ENCODE data around the gene GJA9. TPM values are rescaled to one million over a fixed set of nuclear protein-coding genes. Genes with fewer than 3 reads are reported as not detected.

The GJA9 gene
- total RNA-seq, 2 experiments from 2014 or later = not detected

DNA sequence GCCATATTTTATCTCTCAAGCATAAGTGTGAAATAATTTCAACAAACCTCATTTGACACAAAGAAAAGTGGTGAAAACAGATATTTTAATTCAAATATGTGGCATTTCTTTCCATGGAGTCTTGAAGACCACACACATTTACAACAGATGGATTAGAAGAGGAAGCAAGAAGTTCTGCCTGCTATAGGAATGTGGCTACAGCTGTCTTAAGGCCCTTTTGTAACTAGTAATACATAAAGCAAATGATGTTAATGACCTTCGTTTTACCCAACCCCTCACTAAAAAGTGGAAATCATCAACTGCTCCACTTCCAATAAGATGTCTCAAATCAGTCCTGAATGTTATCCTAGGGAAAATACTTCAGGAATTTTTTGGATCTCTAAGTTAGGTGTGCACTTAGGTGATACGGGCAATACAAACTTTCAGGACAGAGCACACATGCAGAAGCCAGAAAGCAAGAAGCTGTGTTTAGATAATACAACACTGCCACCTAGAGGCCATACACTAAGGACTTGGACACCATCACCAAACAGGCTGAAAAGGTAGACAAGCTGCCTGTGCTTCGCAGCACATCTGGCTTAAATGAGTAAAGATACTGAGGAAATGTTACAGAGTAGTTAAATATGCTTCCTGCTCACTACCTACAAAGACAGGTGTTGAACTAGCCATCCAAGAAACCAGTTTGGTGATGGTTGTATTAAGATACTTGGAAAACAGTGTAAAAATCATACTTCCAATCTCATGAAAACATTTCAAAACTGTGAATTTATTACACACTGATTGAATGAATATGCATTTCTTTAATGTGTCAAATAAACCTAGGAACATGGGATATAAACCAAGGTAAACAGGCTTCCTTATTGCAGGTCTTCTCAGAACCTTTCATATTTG, 46.2 kb downstream of the GJA9 start:
- intact Hi-C loops (cut with micrococcal nuclease) = loop anchor here (1.0 kb wide), 2 partner anchors 810 to 845 kb away; partner anchors contain the start of gene SF3A3
- peaks cover 7% of the 10 kb centered on the region for H3K36me3 Mint-ChIP-seq (ENCODE audit: low read depth)

DNA sequence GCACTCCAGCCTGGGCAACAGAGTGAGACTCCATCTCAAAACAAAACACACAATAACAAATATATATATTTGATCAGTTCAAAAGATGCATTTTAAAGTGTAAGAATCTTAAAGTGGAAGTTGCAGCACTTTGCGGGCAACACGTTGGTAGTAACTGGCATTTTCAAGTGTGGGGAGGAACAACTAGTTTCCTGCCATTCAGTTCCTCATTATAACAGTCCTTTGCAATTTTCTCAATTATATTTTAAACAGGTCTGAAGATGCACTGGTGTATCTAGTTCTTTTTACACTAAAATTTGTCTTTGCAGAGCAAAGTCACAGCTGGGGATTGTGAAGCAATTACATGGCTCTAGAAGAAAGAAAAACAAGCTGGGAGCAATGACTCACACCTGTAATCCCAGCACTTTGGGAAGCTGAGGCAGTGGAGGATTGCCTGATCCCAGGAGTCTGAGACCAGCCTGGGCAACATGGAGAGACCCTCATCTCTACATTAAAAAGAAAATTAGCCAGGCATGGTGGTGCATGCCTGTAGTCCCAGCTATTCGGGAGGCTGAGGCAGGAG, 47.1 kb downstream of the GJA9 start:
- Mint-ChIP-seq H3K4me1 (ENCODE audit: low read depth) (no peaks in the 10 kb centered on the region), H3K27me3 (ENCODE audit: low read depth) (peaks cover 16% of the 10 kb centered on the region), H3K27ac (no peak overlapping the region), H3K4me3 (no peak overlapping the region), H3K9me3 (no peaks in the 10 kb centered on the region), H3K36me3 (ENCODE audit: low read depth) (peaks cover 4% of the 10 kb centered on the region)
- no peak for DNase-seq
- intact Hi-C loops (cut with micrococcal nuclease) = no loop called here
- CTCF ChIA-PET = interaction anchor here (0.6 to 2.2 kb wide), 9 partner anchors 9 to 808 kb away, joined by 3 to 11 read pairs (median 4); partner anchors contain the start of gene NDUFS5

More for the DNA sequence above, 46.2 kb downstream of the GJA9 start:
- CTCF ChIA-PET = interaction anchor here (0.6 to 2.2 kb wide), 18 partner anchors 9 to 1310 kb away, joined by 3 to 11 read pairs (median 4); partner anchors contain the start of gene NDUFS5
- Mint-ChIP-seq H3K27me3 (ENCODE audit: low read depth) (peaks cover 14% of the 10 kb centered on the region), H3K4me3 (no peak overlapping the region), H3K4me1 (ENCODE audit: low read depth) (no peaks in the 10 kb centered on the region), H3K27ac (no peak overlapping the region), H3K9me3 (no peaks in the 10 kb centered on the region)
- DNase-seq = peak; percentile 63

DNA sequence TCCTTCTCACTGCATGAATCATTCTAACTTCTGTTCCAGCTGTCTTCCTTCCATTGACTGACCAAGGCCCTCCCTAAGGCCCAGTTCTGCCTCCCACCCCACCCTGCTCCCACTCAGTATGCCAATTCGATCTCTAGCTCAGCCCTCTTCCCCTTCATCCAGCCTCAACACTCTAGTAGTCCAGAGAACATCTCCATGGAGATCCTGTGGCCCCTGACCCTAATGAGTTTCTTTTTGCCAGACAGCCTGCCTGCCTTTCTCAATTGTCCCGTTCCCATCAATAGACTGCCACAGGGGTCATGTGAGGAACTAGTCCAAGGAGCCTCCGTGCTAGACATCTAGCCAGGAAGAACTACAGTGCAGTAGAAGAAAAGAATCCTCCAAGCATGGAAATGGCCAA, 48.2 kb downstream of the GJA9 start:
- Mint-ChIP-seq H3K4me3 (no peak overlapping the region), H3K27ac (no peak overlapping the region), H3K27me3 (ENCODE audit: low read depth) (peaks cover 20% of the 10 kb centered on the region), H3K9me3 (no peaks in the 10 kb centered on the region), H3K4me1 (ENCODE audit: low read depth) (no peaks in the 10 kb centered on the region), H3K36me3 (ENCODE audit: low read depth) (no peaks in the 10 kb centered on the region)
- no peak for DNase-seq
- intact Hi-C loops (cut with micrococcal nuclease) = no loop called here
- CTCF ChIA-PET = interaction anchor here (0.6 to 2.5 kb wide), 4 partner anchors 14 to 263 kb away, joined by 3 to 11 read pairs (median 4); no protein-coding TSS in a partner anchor

DNA sequence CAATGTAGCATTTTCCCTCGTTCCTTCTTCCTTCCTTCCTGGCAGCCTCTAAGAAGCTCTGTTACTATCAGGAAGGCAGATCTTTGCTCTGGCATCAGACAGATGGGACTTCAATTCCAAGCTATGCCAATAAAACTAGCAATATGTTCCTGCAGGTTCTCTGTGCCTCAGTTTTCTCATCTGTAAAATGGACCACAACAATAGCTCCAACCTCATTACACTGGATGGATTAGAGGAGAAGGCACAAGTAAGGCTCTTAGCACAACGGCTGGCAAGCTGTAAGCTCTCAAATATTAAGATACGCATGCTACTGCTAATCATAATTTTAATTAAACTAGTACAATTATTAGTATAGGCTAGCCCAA, 49.0 kb downstream of the GJA9 start:
- DNase-seq = no peak
- CTCF ChIA-PET = interaction anchor here (0.6 to 2.5 kb wide), 8 partner anchors 9 to 611 kb away, joined by 3 to 11 read pairs (median 3); no protein-coding TSS in a partner anchor
- H3K27ac Mint-ChIP-seq = no peak overlapping the region
- no peak overlapping the region for H3K4me3 Mint-ChIP-seq
- no peaks in the 10 kb centered on the region for H3K36me3 Mint-ChIP-seq (ENCODE audit: low read depth)
- no peaks in the 10 kb centered on the region for H3K9me3 Mint-ChIP-seq
- intact Hi-C loops (cut with micrococcal nuclease) = no loop called here
- peaks cover 20% of the 10 kb centered on the region for H3K27me3 Mint-ChIP-seq (ENCODE audit: low read depth)
- H3K4me1 Mint-ChIP-seq (ENCODE audit: low read depth) = no peaks in the 10 kb centered on the region

DNA sequence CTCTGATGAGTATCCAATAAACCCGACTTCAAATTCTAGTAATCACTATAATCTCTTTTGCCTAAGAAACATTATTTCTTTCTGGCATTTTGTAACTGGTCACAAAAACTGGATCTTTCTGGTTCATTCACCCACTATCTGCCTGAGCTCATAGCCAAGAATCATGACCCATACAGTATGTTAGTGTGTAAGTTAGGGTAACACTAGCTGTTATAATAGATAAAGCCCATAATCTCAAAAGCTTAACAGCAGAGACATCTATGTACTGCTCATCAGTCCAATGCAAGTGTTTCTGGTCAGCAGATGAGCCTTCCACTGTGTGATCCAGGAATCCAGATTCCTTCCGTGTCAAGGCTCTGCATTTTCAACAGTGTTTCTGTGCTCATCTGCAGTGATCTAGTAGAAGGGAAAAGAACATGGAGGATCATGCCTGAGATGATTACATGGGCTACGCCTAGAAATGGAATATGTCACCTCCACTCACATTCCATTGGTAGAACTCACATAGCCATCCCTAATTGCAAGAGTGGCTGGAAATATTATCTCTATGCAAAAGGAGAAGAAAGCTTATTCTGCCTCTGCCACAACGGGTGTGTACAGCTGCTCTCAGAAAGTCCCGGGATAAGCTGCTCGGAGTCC, 49.5 kb downstream of the GJA9 start:
- H3K27me3 Mint-ChIP-seq (ENCODE audit: low read depth) = peaks cover 20% of the 10 kb centered on the region
- no peaks in the 10 kb centered on the region for H3K4me1 Mint-ChIP-seq (ENCODE audit: low read depth)
- no peak overlapping the region for H3K27ac Mint-ChIP-seq
- H3K36me3 Mint-ChIP-seq (ENCODE audit: low read depth) = no peaks in the 10 kb centered on the region
- intact Hi-C loops (cut with micrococcal nuclease) = no loop called here
- H3K4me3 Mint-ChIP-seq = no peak overlapping the region
- no peak for DNase-seq
- H3K9me3 Mint-ChIP-seq = no peaks in the 10 kb centered on the region
- CTCF ChIA-PET = interaction anchor here (0.6 to 2.5 kb wide), 8 partner anchors 9 to 611 kb away, joined by 3 to 11 read pairs (median 3); no protein-coding TSS in a partner anchor

DNA sequence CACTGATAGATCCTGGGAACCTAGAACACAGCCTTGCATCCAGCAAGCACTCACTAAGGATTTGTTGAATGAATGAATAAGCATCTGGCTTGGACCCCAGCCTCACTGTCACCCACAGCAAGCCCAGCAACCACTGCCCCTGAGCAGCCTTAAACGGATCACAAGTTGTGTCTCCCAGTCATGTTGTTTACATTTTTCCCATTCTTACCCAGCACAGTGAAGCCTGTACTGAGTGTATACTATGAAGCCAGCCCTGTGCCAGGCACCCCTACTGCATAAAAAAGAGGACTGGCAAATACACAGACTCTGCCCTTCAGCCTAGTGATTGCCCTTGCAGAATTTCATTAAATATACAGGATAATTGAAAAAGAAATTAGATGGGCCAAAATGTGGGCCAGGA, 52.0 kb downstream of the GJA9 start:
- Mint-ChIP-seq H3K4me1 (ENCODE audit: low read depth) (no peaks in the 10 kb centered on the region), H3K27me3 (ENCODE audit: low read depth) (peaks cover 28% of the 10 kb centered on the region), H3K9me3 (no peaks in the 10 kb centered on the region), H3K36me3 (ENCODE audit: low read depth) (no peaks in the 10 kb centered on the region), H3K27ac (no peak overlapping the region), H3K4me3 (no peak overlapping the region)
- DNase-seq = no peak
- intact Hi-C loops (cut with micrococcal nuclease) = no loop called here
- CTCF ChIA-PET = interaction anchor here (1.1 kb wide), 1 partner anchor 8 kb away, joined by 3 read pairs; no protein-coding TSS in a partner anchor

DNA sequence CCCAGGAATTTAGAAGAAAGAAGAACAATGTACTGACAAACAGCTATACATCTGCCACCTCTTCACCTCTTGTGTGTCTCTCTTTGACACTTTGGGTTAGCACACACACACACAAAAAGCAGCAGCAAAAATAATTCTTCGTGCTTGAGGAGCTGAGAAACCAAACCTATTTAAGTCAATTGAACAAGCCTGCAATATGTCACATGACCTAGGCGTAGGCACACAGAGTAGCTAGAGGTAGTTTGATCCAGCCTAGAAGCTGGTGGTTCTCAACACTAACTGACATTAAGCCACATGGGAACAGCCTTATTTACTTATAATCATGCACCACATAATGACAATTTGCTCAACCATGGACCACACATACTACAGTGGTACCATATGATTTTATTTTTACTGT, 54.1 kb downstream of the GJA9 start:
- Mint-ChIP-seq H3K27ac (no peak overlapping the region), H3K4me3 (no peak overlapping the region), H3K4me1 (ENCODE audit: low read depth) (no peaks in the 10 kb centered on the region), H3K36me3 (ENCODE audit: low read depth) (no peaks in the 10 kb centered on the region), H3K27me3 (ENCODE audit: low read depth) (peaks cover 27% of the 10 kb centered on the region), H3K9me3 (no peaks in the 10 kb centered on the region)
- intact Hi-C loops (cut with micrococcal nuclease) = no loop called here
- CTCF ChIA-PET = no interaction called here
- no peak for DNase-seq

DNA sequence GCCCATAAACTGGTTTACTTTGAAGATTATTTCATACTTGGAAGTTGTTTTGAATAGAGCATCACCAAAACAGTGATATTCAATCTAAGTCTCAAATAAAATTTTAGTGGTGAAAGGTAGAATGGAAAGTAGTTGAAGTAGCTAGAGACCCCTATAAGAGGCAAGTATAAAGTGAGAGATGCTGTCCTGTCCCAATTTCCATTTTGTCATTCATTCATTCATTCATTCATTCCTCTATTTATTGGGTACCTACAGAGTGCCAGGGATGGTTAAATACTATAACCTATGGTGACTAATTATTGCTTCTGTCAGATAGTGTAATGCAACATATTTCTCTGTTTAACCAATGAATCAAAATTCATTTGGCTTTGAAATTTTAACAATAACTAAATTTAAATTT, 54.5 kb downstream of the GJA9 start:
- Mint-ChIP-seq H3K4me1 (ENCODE audit: low read depth) (no peaks in the 10 kb centered on the region), H3K9me3 (no peaks in the 10 kb centered on the region), H3K27ac (no peak overlapping the region), H3K36me3 (ENCODE audit: low read depth) (no peaks in the 10 kb centered on the region), H3K4me3 (no peak overlapping the region), H3K27me3 (ENCODE audit: low read depth) (peaks cover 27% of the 10 kb centered on the region)
- CTCF ChIA-PET = no interaction called here
- no peak for DNase-seq
- intact Hi-C loops (cut with micrococcal nuclease) = no loop called here

DNA sequence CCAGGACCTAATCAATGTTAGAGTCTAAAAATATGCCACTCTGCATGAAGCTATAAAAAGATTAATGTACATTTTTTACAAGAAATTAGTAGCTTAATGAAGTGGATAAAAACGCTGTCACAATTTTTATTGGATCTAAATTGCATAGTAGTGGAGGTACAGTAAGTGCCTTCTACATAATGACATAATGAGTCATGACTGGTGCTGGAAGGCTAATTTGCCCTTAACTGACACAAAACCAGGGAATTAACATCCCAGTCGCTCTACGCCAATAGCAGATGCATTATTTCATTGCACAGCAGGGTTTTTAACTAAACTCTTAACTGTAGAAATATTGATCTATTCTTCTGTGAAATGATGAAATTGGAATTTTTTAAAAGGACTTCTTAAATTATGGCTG, 55.1 kb downstream of the GJA9 start:
- CTCF ChIA-PET = interaction anchor here (2.5 kb wide), 1 partner anchor 9 kb away, joined by 8 read pairs; no protein-coding TSS in a partner anchor
- no peaks in the 10 kb centered on the region for H3K4me1 Mint-ChIP-seq (ENCODE audit: low read depth)

More for the DNA sequence above, 55.1 kb downstream of the GJA9 start:
- Mint-ChIP-seq H3K27ac (no peak overlapping the region), H3K9me3 (no peaks in the 10 kb centered on the region), H3K4me3 (no peak overlapping the region), H3K27me3 (ENCODE audit: low read depth) (peaks cover 26% of the 10 kb centered on the region), H3K36me3 (ENCODE audit: low read depth) (no peaks in the 10 kb centered on the region)
- no peak for DNase-seq
- intact Hi-C loops (cut with micrococcal nuclease) = no loop called here

Other genes with a start within 250 kb of the GJA9 start
- gene RRAGC, start 21.8 kb downstream of the GJA9 start, total RNA-seq = 10 to 100 TPM; 22.3 to 23.3 TPM
- gene MYCBP, start 8.2 kb downstream of the GJA9 start, total RNA-seq = 10 to 100 TPM; 54.6 to 58.0 TPM
- not detected for gene RHBDL2, start 60.2 kb upstream of the GJA9 start, total RNA-seq
- 10 to 100 TPM; 58.1 to 58.5 TPM for gene AKIRIN1, start 109.7 kb upstream of the GJA9 start, total RNA-seq
- gene NDUFS5, start 144.8 kb upstream of the GJA9 start, total RNA-seq = 100 to 1,000 TPM; 226 TPM

Measured in activated naive CD4-positive, alpha-beta T cell treated with anti-CD3 and anti-CD28 coated beads for 36 hours (primary cell).